HepG2 (cell line): ENCODE measurements around the gene ATRIP. TPM values are rescaled to one million over a fixed set of nuclear protein-coding genes. Genes with fewer than 3 reads are reported as not detected.
A peak's percentile ranks its signal among the peaks of the same experiment; 100 is the strongest.

Experiments used
- CBX1 ChIP-seq: IDR thresholded peaks from one replicate; pipeline ENCODE4 v1.6.1; 2016; ENCODE audit warnings: antibody characterized with exemption, low read depth
- CREBL2 ChIP-seq: sonication (generic); formaldehyde crosslinking; IDR thresholded peaks from 2 replicates; pipeline ENCODE4 v1.8.1; 2023; ENCODE audit warnings: missing genetic modification reagents, mild to moderate bottlenecking, borderline replicate concordance
- FUBP1 ChIP-seq: sonication (generic); formaldehyde crosslinking; IDR thresholded peaks from 2 replicates; pipeline ENCODE4 v1.5.1; 2020; ENCODE audit warnings: missing genetic modification reagents, mild to moderate bottlenecking, borderline replicate concordance
- RBM39 ChIP-seq: fragments of 200-400 bp; formaldehyde crosslinking; IDR thresholded peaks from one replicate; pipeline ENCODE4 v1.6.1; 2018; ENCODE audit warnings: antibody characterized with exemption, mild to moderate bottlenecking, low read depth, low read length; ENCODE audit not compliant: poor library complexity, severe bottlenecking
- SPEN ChIP-seq: sonication (generic); formaldehyde crosslinking; IDR thresholded peaks from 2 replicates; pipeline ENCODE4 v1.5.1; 2020; ENCODE audit warnings: low read depth, mild to moderate bottlenecking, missing genetic modification reagents
- ZBTB40 ChIP-seq, 2 experiments: fragments of 450-650 bp in 1 of 2; sonication (generic) in 1 of 2; formaldehyde crosslinking in 1 of 2; IDR thresholded peaks; 2 replicates each; pipeline versions ENCODE4 v1.6.1 to v1.8.0; 2016 to 2022; ENCODE audit warnings: antibody characterized with exemption in 1 of 2, mild to moderate bottlenecking in 1 of 2, missing genetic modification reagents in 1 of 2
- ZNF12 ChIP-seq: sonication (generic); formaldehyde crosslinking; IDR thresholded peaks from 2 replicates; pipeline ENCODE4 v1.5.0; 2020; ENCODE audit warnings: missing genetic modification reagents
- ZNF790 ChIP-seq: sonication (generic); formaldehyde crosslinking; IDR thresholded peaks from 2 replicates; pipeline ENCODE4 v1.8.0; 2022; ENCODE audit warnings: missing genetic modification reagents, mild to moderate bottlenecking, borderline replicate concordance
- polyA plus RNA-seq, 8 experiments: library from polyadenylated mRNA; depleted of rRNA in 3 of 8; stranded (reverse) in 7 of 8; unstranded in 1 of 8; fragments of >200 nt; fragmentation: Illumina TruSeq in 4 of 8; extraction: Trizol in 4 of 8; gene quantifications; 2 replicates each; pipeline versions ENCODE4 v1.2.1 to v1.2.3, GENCODE V29; 2011 to 2016; ENCODE audit warnings: low read depth in 4 of 8, missing spikeins in 1 of 8, mixed read lengths in 1 of 8; ENCODE audit not compliant: insufficient read depth in 1 of 8
- total RNA-seq, 5 experiments: library from RNA; depleted of rRNA; stranded (reverse); fragments of >200 nt; fragmentation: Illumina TruSeq; extraction: Trizol; gene quantifications; 2 replicates each; pipeline ENCODE4 v1.2.3, GENCODE V29; 2016; ENCODE audit warnings: low read depth in 1 of 5

ATRIP gene
- total and polyA plus RNA-seq, 2 of the 13 experiments (the other 11 are each of a cell fraction or from before 2014, with no cell fraction given), result 5.1 to 12.5 TPM

GRCh38 chr3:48431224-48432029 lies 15.1 kb upstream of the ATRIP start (continued):
- no peak for TF ChIP-seq ZBTB40 (IDR thresholded peaks at IDR 0.05)
- no peak; the same call in 1 of the 2 replicates for TF ChIP-seq ZBTB40 (CRISPR knock-in tag; IDR thresholded peaks at IDR 0.05)
- TF ChIP-seq CREBL2 (CRISPR knock-in tag), result no peak
- no peak for TF ChIP-seq RBM39
- no peak for TF ChIP-seq CBX1
- TF ChIP-seq FUBP1 (CRISPR knock-in tag), result peak; percentile 59; the same call in 1 of the 2 replicates
- no peak for TF ChIP-seq ZNF12
- TF ChIP-seq SPEN, result peak; percentile 40; the same call in 1 of the 2 replicates
- no peak for TF ChIP-seq ZNF790 (CRISPR knock-in tag)
- TF ChIP-seq, all 625 proteins: peak for 203
